H9 (cell line): ENCODE data around the gene EHD4. TPM values are rescaled to one million over a fixed set of nuclear protein-coding genes. Genes with fewer than 3 reads are reported as not detected.

Experiments
- DNase-seq: peaks from one replicate; pipeline ENCODE4 v3.0.0-alpha.2; 2017
- H2AFZ ChIP-seq: one replicate; pipeline ENCODE4 v1.6.1; 2013; ENCODE audit warnings: mild to moderate bottlenecking, low read length, control low read depth, moderate library complexity
- H2AK5ac ChIP-seq: 2 replicates; pipeline ENCODE4 v1.6.1; 2013; ENCODE audit warnings: low read length, control low read depth, mixed read lengths; ENCODE audit not compliant: insufficient read length
- H2BK120ac ChIP-seq: one replicate; pipeline ENCODE4 v1.6.1; 2013; ENCODE audit warnings: low read depth, mild to moderate bottlenecking, low read length, control low read depth, inconsistent platforms; ENCODE audit not compliant: poor library complexity, severe bottlenecking
- H2BK12ac ChIP-seq: 2 replicates; pipeline ENCODE4 v1.6.1; 2013; ENCODE audit warnings: low read length, control low read depth, mixed read lengths, low read depth; ENCODE audit not compliant: insufficient read length
- H2BK15ac ChIP-seq: 2 replicates; pipeline ENCODE4 v1.6.1; 2013; ENCODE audit warnings: low read depth, low read length, control low read depth
- H2BK20ac ChIP-seq: one replicate; pipeline ENCODE4 v1.6.1; 2013; ENCODE audit warnings: low read depth, mild to moderate bottlenecking, low read length, control low read depth, inconsistent platforms; ENCODE audit not compliant: poor library complexity, severe bottlenecking
- H2BK5ac ChIP-seq: 2 replicates; pipeline ENCODE4 v1.6.1; 2013; ENCODE audit warnings: low read length, control low read depth, mixed read lengths; ENCODE audit not compliant: insufficient read length
- H3K14ac ChIP-seq: 2 replicates; pipeline ENCODE4 v1.6.1; 2013; ENCODE audit warnings: low read length, control low read depth; ENCODE audit not compliant: insufficient read depth
- H3K18ac ChIP-seq: 2 replicates; pipeline ENCODE4 v1.6.1; 2013; ENCODE audit warnings: low read depth, mild to moderate bottlenecking, mixed read lengths, low read length, control low read depth; ENCODE audit not compliant: insufficient read length
- H3K23ac ChIP-seq: 2 replicates; pipeline ENCODE4 v1.6.1; 2013; ENCODE audit warnings: low read length, control low read depth, mixed read lengths, low read depth; ENCODE audit not compliant: insufficient read length
- H3K23me2 ChIP-seq: 2 replicates; pipeline ENCODE4 v1.6.1; 2013; ENCODE audit warnings: low read depth, mild to moderate bottlenecking, mixed read lengths, low read length, control low read depth; ENCODE audit not compliant: insufficient read length, poor library complexity, severe bottlenecking
- H3K27ac ChIP-seq: 2 replicates; pipeline ENCODE4 v1.5.1; 2013; ENCODE audit warnings: low read length, control low read depth, mixed read lengths, low read depth; ENCODE audit not compliant: insufficient read length
- H3K27me3 ChIP-seq: 2 replicates; pipeline ENCODE4 v1.6.1; 2013; ENCODE audit warnings: low read length, control low read depth, inconsistent platforms; ENCODE audit not compliant: insufficient read depth
- H3K4ac ChIP-seq: 2 replicates; pipeline ENCODE4 v1.6.1; 2013; ENCODE audit warnings: low read depth, mild to moderate bottlenecking, control low read depth, inconsistent platforms, low read length, moderate library complexity
- H3K4me1 ChIP-seq: 2 replicates; pipeline ENCODE4 v1.6.1; 2013; ENCODE audit warnings: low read length, control low read depth, inconsistent platforms; ENCODE audit not compliant: insufficient read depth
- H3K4me2 ChIP-seq: 2 replicates; pipeline ENCODE4 v1.6.1; 2013; ENCODE audit warnings: low read length, control low read depth, mixed read lengths; ENCODE audit not compliant: insufficient read length, insufficient read depth
- H3K56ac ChIP-seq: 2 replicates; pipeline ENCODE4 v1.6.1; 2013; ENCODE audit warnings: low read depth, mild to moderate bottlenecking, mixed read lengths, low read length, control low read depth; ENCODE audit not compliant: insufficient read length
- H3K79me1 ChIP-seq: 2 replicates; pipeline ENCODE4 v1.6.1; 2013; ENCODE audit warnings: low read depth, mild to moderate bottlenecking, moderate library complexity, low read length, control low read depth, inconsistent platforms; ENCODE audit not compliant: insufficient read depth, poor library complexity, severe bottlenecking
- H3K79me2 ChIP-seq: 2 replicates; pipeline ENCODE4 v1.6.1; 2013; ENCODE audit warnings: low read length, control low read depth, inconsistent platforms; ENCODE audit not compliant: insufficient read depth
- H3K9ac ChIP-seq: 2 replicates; pipeline ENCODE4 v1.6.1; 2013; ENCODE audit warnings: low read length, control low read depth, mixed read lengths; ENCODE audit not compliant: insufficient read length; ENCODE audit errors: extremely low read depth
- H3K9me3 ChIP-seq: one replicate; pipeline ENCODE4 v1.6.1; 2013; ENCODE audit warnings: low read depth, low read length, inconsistent platforms; ENCODE audit not compliant: control insufficient read depth
- H3T11ph ChIP-seq: one replicate; pipeline ENCODE4 v1.6.1; 2013; ENCODE audit warnings: mild to moderate bottlenecking, low read length, control low read depth, inconsistent platforms
- H4K20me1 ChIP-seq: one replicate; pipeline ENCODE4 v1.6.1; 2013; ENCODE audit not compliant: control insufficient read depth, insufficient read length, insufficient read depth
- H4K5ac ChIP-seq: 2 replicates; pipeline ENCODE4 v1.6.1; 2013; ENCODE audit warnings: low read depth, mild to moderate bottlenecking, mixed read lengths, low read length, control low read depth; ENCODE audit not compliant: insufficient read length
- H4K8ac ChIP-seq: replicated peaks from 2 replicates; pipeline ENCODE4 v1.6.1; 2013; ENCODE audit warnings: low read length, control low read depth, mixed read lengths, low read depth; ENCODE audit not compliant: insufficient read length
- H4K91ac ChIP-seq: 2 replicates; pipeline ENCODE4 v1.6.1; 2013; ENCODE audit warnings: low read depth, mild to moderate bottlenecking, moderate library complexity, mixed read lengths, low read length, control low read depth; ENCODE audit not compliant: insufficient read length
- H3K27ac Mint-ChIP-seq, 3 experiments: 2 replicates in 2 of 3; 3 replicates in 1 of 3; pipeline ENCODE4 v1.8.0; 2020 to 2021; ENCODE audit warnings: mixed read lengths in 3 of 3, mild to moderate bottlenecking in 1 of 3, moderate library complexity in 1 of 3
- H3K27me3 Mint-ChIP-seq: 2 replicates; pipeline ENCODE4 v1.8.0; 2021; ENCODE audit warnings: low read depth, mild to moderate bottlenecking, moderate library complexity, mixed read lengths
- H3K36me3 Mint-ChIP-seq, 3 experiments: 2 replicates in 2 of 3; 3 replicates in 1 of 3; pipeline ENCODE4 v1.8.0; 2020 to 2021; ENCODE audit warnings: low read depth in 3 of 3, mixed read lengths in 3 of 3; ENCODE audit not compliant: insufficient read depth in 1 of 3
- H3K4me1 Mint-ChIP-seq, 2 experiments: 2 replicates each; pipeline ENCODE4 v1.8.0; 2020; ENCODE audit warnings: mixed read lengths in 2 of 2
- H3K4me3 Mint-ChIP-seq, 2 experiments: 2 replicates in 1 of 2; 3 replicates in 1 of 2; pipeline ENCODE4 v1.8.0; 2020 to 2021; ENCODE audit warnings: mild to moderate bottlenecking in 2 of 2, mixed read lengths in 2 of 2, moderate library complexity in 1 of 2
- H3K9me3 Mint-ChIP-seq, 2 experiments: 2 replicates in 1 of 2; 3 replicates in 1 of 2; pipeline ENCODE4 v1.8.0; 2020; ENCODE audit warnings: mild to moderate bottlenecking in 2 of 2, mixed read lengths in 2 of 2, moderate library complexity in 1 of 2
- WGBS: extraction: QIAGEN DNeasy Blood & Tissue Kit; methylation state at CpG from one replicate; pipeline ENCODE4 v1.1.7; 2013; ENCODE audit warnings: missing lambda C conversion rate, low lambda C conversion rate, mixed read lengths; ENCODE audit not compliant: insufficient read length; ENCODE audit errors: extremely low coverage; 5-methylcytosine and 5-hydroxymethylcytosine counted together
- total RNA-seq: library from RNA; stranded (reverse); gene quantifications from 2 replicates; pipeline ENCODE4 v1.2.1, GENCODE V29; 2021
- TF ChIP-seq, protein P1 (sequence below): fragments of 200-600 bp; sonication (generic); conservative IDR thresholded peaks from 3 replicates; pipeline ENCODE4 v1.8.0; 2021; ENCODE audit warnings: antibody characterized with exemption, mild to moderate bottlenecking

Gene EHD4
- total RNA-seq, 1 experiment from 2014 or later: 22.9 TPM

DNA sequence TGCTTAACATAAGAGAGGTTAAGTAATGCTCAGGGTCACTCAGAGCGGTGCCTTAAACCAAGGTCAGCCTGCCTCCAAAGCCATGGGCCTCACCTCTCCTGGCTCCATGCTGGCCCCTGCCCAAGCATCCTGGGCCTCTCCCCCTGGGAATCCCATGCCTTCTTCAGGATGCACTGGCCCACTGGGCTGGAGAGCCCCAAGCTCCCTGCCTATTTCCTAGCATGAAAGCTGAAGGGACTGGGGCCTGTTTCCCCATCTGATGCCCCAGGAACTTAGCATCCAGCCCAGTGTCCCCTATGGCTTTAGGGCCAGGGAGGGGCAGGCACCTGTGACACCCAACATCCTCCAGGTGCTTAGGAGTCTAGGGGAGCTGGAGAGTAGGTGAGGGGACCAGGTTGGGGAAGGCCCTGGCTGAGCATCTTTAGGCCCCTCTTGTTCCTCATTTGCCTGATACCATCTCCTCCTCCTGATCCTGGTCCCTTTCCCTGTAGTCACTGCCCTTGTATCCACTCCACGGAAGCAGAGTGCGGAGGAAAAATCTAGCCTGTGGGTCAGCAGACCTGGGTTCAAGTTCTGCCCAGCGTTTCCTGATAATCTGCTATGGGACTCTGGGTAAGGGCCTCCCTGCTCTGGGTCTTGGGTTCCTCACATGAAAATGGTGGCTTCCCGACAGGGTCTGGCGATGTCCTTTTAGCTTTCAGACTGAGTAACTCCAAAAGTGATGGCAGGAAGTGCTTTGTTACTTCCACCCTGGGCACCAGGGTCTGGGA, 28.6 kb downstream of the EHD4 start:
- no peak overlapping the region for H2BK5ac ChIP-seq
- no peak overlapping the region for H3K27ac ChIP-seq
- H3K9me3 ChIP-seq: no peaks in the 10 kb centered on the region
- Mint-ChIP-seq H3K27ac (peak overlapping the region in 2 of 3 experiments; percentile 68 to 71; a peak in 2 of 7 replicates), H3K4me1 (peaks cover 5 to 27% of the 10 kb centered on the region in 2 experiments), H3K4me3 (no peak overlapping the region), H3K9me3 (no peaks in the 10 kb centered on the region), H3K27me3 (no peaks in the 10 kb centered on the region), H3K36me3 (peaks cover 7 to 31% (median 23%) of the 10 kb centered on the region in 3 experiments; a peak in 6 of 7 replicates)
- H3K79me1 ChIP-seq: no peaks in the 10 kb centered on the region
- no peaks in the 10 kb centered on the region for H3K4me1 ChIP-seq
- H4K20me1 ChIP-seq: no peaks in the 10 kb centered on the region
- WGBS: no CpG with 5 or more reads among the region's 6 CpGs
- H2AFZ ChIP-seq: no peak overlapping the region
- H3K4me2 ChIP-seq: no peak overlapping the region
- H3K79me2 ChIP-seq: no peaks in the 10 kb centered on the region
- H3K27me3 ChIP-seq: no peaks in the 10 kb centered on the region
- H3K9ac ChIP-seq: no peak overlapping the region
- H2BK15ac ChIP-seq: no peak overlapping the region
- no peak overlapping the region for H3K56ac ChIP-seq
- H3K4ac ChIP-seq: no peak overlapping the region
- H4K8ac ChIP-seq: no peak overlapping the region
- H3K23me2 ChIP-seq: no peaks in the 10 kb centered on the region
- no peak overlapping the region for H3T11ph ChIP-seq
- no peak overlapping the region for H2BK20ac ChIP-seq
- no peak overlapping the region; the same call in 1 of the 2 replicates for H3K14ac ChIP-seq
- no peak overlapping the region for H2BK120ac ChIP-seq
- H3K23ac ChIP-seq: no peak overlapping the region
- DNase-seq: no peak
- no peak overlapping the region for H2BK12ac ChIP-seq
- TF ChIP-seq, protein P1, sequence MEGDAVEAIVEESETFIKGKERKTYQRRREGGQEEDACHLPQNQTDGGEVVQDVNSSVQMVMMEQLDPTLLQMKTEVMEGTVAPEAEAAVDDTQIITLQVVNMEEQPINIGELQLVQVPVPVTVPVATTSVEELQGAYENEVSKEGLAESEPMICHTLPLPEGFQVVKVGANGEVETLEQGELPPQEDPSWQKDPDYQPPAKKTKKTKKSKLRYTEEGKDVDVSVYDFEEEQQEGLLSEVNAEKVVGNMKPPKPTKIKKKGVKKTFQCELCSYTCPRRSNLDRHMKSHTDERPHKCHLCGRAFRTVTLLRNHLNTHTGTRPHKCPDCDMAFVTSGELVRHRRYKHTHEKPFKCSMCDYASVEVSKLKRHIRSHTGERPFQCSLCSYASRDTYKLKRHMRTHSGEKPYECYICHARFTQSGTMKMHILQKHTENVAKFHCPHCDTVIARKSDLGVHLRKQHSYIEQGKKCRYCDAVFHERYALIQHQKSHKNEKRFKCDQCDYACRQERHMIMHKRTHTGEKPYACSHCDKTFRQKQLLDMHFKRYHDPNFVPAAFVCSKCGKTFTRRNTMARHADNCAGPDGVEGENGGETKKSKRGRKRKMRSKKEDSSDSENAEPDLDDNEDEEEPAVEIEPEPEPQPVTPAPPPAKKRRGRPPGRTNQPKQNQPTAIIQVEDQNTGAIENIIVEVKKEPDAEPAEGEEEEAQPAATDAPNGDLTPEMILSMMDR: no peak
- no peak overlapping the region for H3K18ac ChIP-seq
- no peak overlapping the region for H2AK5ac ChIP-seq
- no peak overlapping the region for H4K5ac ChIP-seq
- H4K91ac ChIP-seq: no peak overlapping the region
